ENCODE data around the gene CDH4. TPM values are rescaled to one million over a fixed set of nuclear protein-coding genes. Genes with fewer than 3 reads are reported as not detected.
A peak's percentile ranks its signal among the peaks of the same experiment; 100 is the strongest.

The CDH4 gene
- total RNA-seq, 1 donor from 2014 or later = 2.9 TPM

DNA sequence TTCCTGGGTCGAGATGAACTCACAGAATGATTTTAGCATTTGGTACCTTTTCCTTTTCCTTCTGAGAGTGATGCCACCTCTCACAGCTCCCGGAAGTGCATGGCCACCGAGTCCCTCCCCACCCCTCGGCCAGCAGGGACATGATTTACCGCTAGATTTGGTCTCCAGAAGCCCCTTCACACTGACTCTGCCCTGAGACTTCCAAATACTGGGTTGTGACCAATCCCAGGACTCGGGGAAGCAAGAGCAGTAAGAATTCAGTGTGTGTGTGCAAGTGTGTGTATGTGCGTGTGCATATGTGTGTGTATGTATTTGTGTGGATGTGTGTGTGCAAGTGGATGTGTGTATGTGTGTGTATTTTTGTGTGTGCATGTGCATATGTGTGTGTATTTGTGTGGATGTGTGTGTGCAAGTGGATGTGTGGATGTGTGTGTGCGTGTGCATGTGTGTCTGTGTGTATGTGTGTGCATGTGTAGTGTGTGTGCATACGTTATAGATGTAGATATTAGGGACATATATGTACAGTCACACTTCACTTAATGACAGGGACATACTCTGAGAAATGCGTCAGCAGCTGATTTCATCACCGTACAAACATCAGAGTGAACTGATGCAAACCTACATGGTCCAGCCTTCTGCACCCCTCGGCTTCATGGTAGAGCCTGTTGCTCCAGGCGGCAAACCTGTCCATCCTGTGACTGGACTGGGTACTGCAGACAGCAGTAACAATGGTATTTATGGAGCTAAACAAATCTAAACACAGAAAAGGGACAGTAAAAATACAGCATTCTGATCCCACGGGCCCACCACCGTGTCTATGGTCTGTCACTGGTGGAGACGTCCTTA lies 439.2 kb downstream of the CDH4 start:
- Mint-ChIP-seq H3K4me1 (peaks cover 21% of the 10 kb centered on the region), H3K36me3 (no peaks in the 10 kb centered on the region), H3K4me3 (no peak overlapping the region), H3K27me3 (ENCODE audit: insufficient read depth, low read depth) (peaks cover 8% of the 10 kb centered on the region), H3K27ac (no peak overlapping the region), H3K9me3 (no peaks in the 10 kb centered on the region)
- H3K4me1 ChIP-seq = no peaks in the 10 kb centered on the region
- TF ChIP-seq EZH2 (IDR thresholded peaks at IDR 0.05) (no peak), EZH2phosphoT487 (IDR thresholded peaks at IDR 0.05) (no peak)
- TF ChIP-seq, protein P1, sequence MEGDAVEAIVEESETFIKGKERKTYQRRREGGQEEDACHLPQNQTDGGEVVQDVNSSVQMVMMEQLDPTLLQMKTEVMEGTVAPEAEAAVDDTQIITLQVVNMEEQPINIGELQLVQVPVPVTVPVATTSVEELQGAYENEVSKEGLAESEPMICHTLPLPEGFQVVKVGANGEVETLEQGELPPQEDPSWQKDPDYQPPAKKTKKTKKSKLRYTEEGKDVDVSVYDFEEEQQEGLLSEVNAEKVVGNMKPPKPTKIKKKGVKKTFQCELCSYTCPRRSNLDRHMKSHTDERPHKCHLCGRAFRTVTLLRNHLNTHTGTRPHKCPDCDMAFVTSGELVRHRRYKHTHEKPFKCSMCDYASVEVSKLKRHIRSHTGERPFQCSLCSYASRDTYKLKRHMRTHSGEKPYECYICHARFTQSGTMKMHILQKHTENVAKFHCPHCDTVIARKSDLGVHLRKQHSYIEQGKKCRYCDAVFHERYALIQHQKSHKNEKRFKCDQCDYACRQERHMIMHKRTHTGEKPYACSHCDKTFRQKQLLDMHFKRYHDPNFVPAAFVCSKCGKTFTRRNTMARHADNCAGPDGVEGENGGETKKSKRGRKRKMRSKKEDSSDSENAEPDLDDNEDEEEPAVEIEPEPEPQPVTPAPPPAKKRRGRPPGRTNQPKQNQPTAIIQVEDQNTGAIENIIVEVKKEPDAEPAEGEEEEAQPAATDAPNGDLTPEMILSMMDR (IDR thresholded peaks at IDR 0.05) = no peak
- H2AFZ ChIP-seq (replicated peaks) = no peak overlapping the region
- no peak for DNase-seq (ENCODE audit: low spot score)
- H3K9me3 ChIP-seq (ENCODE audit: low read depth) = no peaks in the 10 kb centered on the region
- H3K27me3 ChIP-seq = no peaks in the 10 kb centered on the region
- H3K36me3 ChIP-seq = no peaks in the 10 kb centered on the region
- H3K9ac ChIP-seq = no peak overlapping the region
- no peak overlapping the region for H3K27ac ChIP-seq
- no peak overlapping the region for H3K4me3 ChIP-seq
- H4K20me1 ChIP-seq (ENCODE audit: low read depth) = no peaks in the 10 kb centered on the region
- H3K4me2 ChIP-seq = no peak overlapping the region
- no peaks in the 10 kb centered on the region for H3F3A ChIP-seq (ENCODE audit: low read depth)
- no peaks in the 10 kb centered on the region for H3K79me2 ChIP-seq (ENCODE audit: low read depth)

DNA sequence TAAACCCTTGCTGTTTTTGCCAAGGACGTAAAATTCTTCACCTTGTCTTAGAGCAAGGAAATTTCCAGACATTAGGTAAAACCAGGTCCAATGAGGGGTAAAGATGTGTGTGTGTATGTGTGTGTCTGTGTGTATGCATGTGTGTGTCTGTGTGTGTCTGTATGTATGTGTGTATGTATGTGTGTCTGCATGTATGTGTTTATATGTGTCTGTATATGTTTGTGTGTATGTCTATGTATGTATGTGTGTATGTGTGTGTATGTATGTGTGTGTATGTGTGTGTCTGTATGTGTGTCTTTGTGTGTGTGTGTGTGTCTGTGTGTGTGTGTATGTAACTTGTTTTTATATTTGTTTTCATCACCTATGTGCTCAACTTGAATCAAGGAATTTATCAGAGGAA lies 439.9 kb downstream of the CDH4 start:
- no peaks in the 10 kb centered on the region for H3K27me3 ChIP-seq
- H3K79me2 ChIP-seq (ENCODE audit: low read depth) = no peaks in the 10 kb centered on the region
- no peaks in the 10 kb centered on the region for H3F3A ChIP-seq (ENCODE audit: low read depth)
- no peak overlapping the region for H3K4me3 Mint-ChIP-seq
- no peaks in the 10 kb centered on the region for H3K36me3 ChIP-seq
- peaks cover 6% of the 10 kb centered on the region for H3K27me3 Mint-ChIP-seq (ENCODE audit: insufficient read depth, low read depth)
- H3K36me3 Mint-ChIP-seq = no peaks in the 10 kb centered on the region
- no peaks in the 10 kb centered on the region for H3K9me3 Mint-ChIP-seq
- no peak for TF ChIP-seq EZH2 (IDR thresholded peaks at IDR 0.05)
- TF ChIP-seq, protein P1 (IDR thresholded peaks at IDR 0.05) = no peak
- no peaks in the 10 kb centered on the region for H3K4me1 ChIP-seq
- no peak overlapping the region for H3K27ac ChIP-seq
- no peak for DNase-seq (ENCODE audit: low spot score)
- peaks cover 20% of the 10 kb centered on the region for H3K4me1 Mint-ChIP-seq
- H3K9me3 ChIP-seq (ENCODE audit: low read depth) = no peaks in the 10 kb centered on the region
- H4K20me1 ChIP-seq (ENCODE audit: low read depth) = no peaks in the 10 kb centered on the region
- H3K4me3 ChIP-seq = no peak overlapping the region
- no peak overlapping the region for H3K4me2 ChIP-seq
- H2AFZ ChIP-seq (replicated peaks) = no peak overlapping the region
- peak overlapping the region; percentile 47 for H3K27ac Mint-ChIP-seq
- H3K9ac ChIP-seq = no peak overlapping the region

DNA sequence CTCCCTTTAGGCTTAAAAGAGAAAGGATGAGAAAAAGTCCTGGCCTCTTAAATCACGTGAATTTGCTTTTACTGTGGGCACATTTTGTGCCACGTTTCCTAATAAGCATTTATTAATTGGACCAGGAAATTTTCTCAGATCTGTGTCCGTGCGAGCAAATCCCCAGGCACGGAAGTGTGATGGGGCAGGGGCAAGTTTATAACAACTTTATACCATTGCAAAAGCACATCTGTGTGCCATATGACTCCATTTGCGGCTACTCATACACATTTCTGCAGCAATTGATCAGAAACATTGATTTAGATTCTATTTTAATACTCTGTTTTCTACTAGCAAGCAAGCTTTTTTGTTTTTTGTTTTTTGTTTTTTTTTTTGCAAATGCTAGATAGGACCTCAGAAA lies 440.4 kb downstream of the CDH4 start:
- Histone ChIP-seq H3K27ac (no peak overlapping the region), H3K4me2 (no peak overlapping the region), H3K4me1 (no peaks in the 10 kb centered on the region), H3F3A (ENCODE audit: low read depth) (no peaks in the 10 kb centered on the region), H3K4me3 (no peak overlapping the region), H3K27me3 (no peaks in the 10 kb centered on the region), H4K20me1 (ENCODE audit: low read depth) (no peaks in the 10 kb centered on the region), H3K9me3 (ENCODE audit: low read depth) (no peaks in the 10 kb centered on the region), H2AFZ (replicated peaks) (no peak overlapping the region), H3K36me3 (no peaks in the 10 kb centered on the region), H3K79me2 (ENCODE audit: low read depth) (no peaks in the 10 kb centered on the region), H3K9ac (no peak overlapping the region)
- H3K4me3 Mint-ChIP-seq = no peak overlapping the region
- H3K4me1 Mint-ChIP-seq = peaks cover 15% of the 10 kb centered on the region
- H3K36me3 Mint-ChIP-seq = no peaks in the 10 kb centered on the region
- TF ChIP-seq, protein P1 (IDR thresholded peaks at IDR 0.05) = no peak
- TF ChIP-seq EZH2 (IDR thresholded peaks at IDR 0.05) (no peak), EZH2phosphoT487 (IDR thresholded peaks at IDR 0.05) (no peak)
- H3K27ac Mint-ChIP-seq = no peak overlapping the region
- DNase-seq (ENCODE audit: low spot score) = no peak
- peaks cover 6% of the 10 kb centered on the region for H3K27me3 Mint-ChIP-seq (ENCODE audit: insufficient read depth, low read depth)
- H3K9me3 Mint-ChIP-seq = no peaks in the 10 kb centered on the region

All from neural progenitor cell (in vitro differentiated cells).